ACC112 (cell line): ENCODE data around the gene SLC4A11.

Experiments
- H2AFZ ChIP-seq: fragments of 200-600 bp; sonication (generic); one replicate; pipeline ENCODE4 v1.6.0; 2017; ENCODE audit warnings: antibody characterized with exemption, low read length; ENCODE audit not compliant: unreplicated experiment
- H3K27ac ChIP-seq: fragments of 200-600 bp; sonication (generic); 2 replicates; pipeline ENCODE4 v1.5.1; 2014; ENCODE audit warnings: low read depth, mild to moderate bottlenecking, antibody characterized with exemption, low read length, moderate library complexity
- H3K27me3 ChIP-seq: fragments of 200-600 bp; sonication (generic); 2 replicates; pipeline ENCODE4 v1.6.1; 2014; ENCODE audit warnings: mild to moderate bottlenecking, antibody characterized with exemption, low read length, moderate library complexity, mixed read lengths; ENCODE audit not compliant: insufficient read depth
- H3K36me3 ChIP-seq: fragments of 200-600 bp; sonication (generic); 2 replicates; pipeline ENCODE4 v1.6.1; 2016; ENCODE audit warnings: mild to moderate bottlenecking, antibody characterized with exemption, low read length, moderate library complexity, mixed read lengths; ENCODE audit not compliant: insufficient read depth
- H3K4me1 ChIP-seq: fragments of 200-600 bp; sonication (generic); one replicate; pipeline ENCODE4 v1.6.1; 2016; ENCODE audit warnings: low read length, mixed read lengths; ENCODE audit not compliant: insufficient read depth, unreplicated experiment, control insufficient read depth
- H3K4me3 ChIP-seq: fragments of 200-600 bp; sonication (generic); 2 replicates; pipeline ENCODE4 v1.5.1; 2014; ENCODE audit warnings: mild to moderate bottlenecking, low read depth, low read length
- H3K79me2 ChIP-seq: fragments of 200-600 bp; sonication (generic); one replicate; pipeline ENCODE4 v1.6.0; 2016; ENCODE audit warnings: low read length; ENCODE audit not compliant: control insufficient read depth, unreplicated experiment, insufficient read depth

SLC4A11 gene

GRCh38 chr20:3273371-3273770, 34.4 kb upstream of the SLC4A11 start:
- Histone ChIP-seq H3K79me2 (no peaks in the 10 kb centered on the region), H3K27ac (no peak overlapping the region), H3K4me3 (no peak overlapping the region), H2AFZ (no peak overlapping the region), H3K4me1 (peaks cover 2% of the 10 kb centered on the region), H3K27me3 (no peaks in the 10 kb centered on the region), H3K36me3 (0 out of 2 replicates have a peak, but pooled peaks cover 3% of the 10 kb centered on the region)

GRCh38 chr20:3270051-3270450, 31.1 kb upstream of the SLC4A11 start:
- no peaks in the 10 kb centered on the region for H3K27me3 ChIP-seq
- H3K79me2 ChIP-seq: no peaks in the 10 kb centered on the region
- no peak overlapping the region for H3K4me3 ChIP-seq
- H3K27ac ChIP-seq: no peak overlapping the region
- 0 out of 2 replicates have a peak, but pooled peaks cover 3% of the 10 kb centered on the region for H3K36me3 ChIP-seq
- no peaks in the 10 kb centered on the region for H3K4me1 ChIP-seq
- no peak overlapping the region for H2AFZ ChIP-seq

GRCh38 chr20:3262566-3262965, 23.6 kb upstream of the SLC4A11 start:
- no peak overlapping the region for H2AFZ ChIP-seq

GRCh38 chr20:3258429-3258828, 19.4 kb upstream of the SLC4A11 start:
- H3K27ac ChIP-seq: no peak overlapping the region
- no peak overlapping the region for H3K4me3 ChIP-seq
- H3K4me1 ChIP-seq: no peaks in the 10 kb centered on the region
- no peak overlapping the region for H2AFZ ChIP-seq
- H3K36me3 ChIP-seq: peaks cover 7% of the 10 kb centered on the region
- no peaks in the 10 kb centered on the region for H3K79me2 ChIP-seq
- no peaks in the 10 kb centered on the region for H3K27me3 ChIP-seq

More at GRCh38 chr20:3262566-3262965, 23.6 kb upstream of the SLC4A11 start:
- Histone ChIP-seq H3K4me1 (no peaks in the 10 kb centered on the region), H3K27ac (no peak overlapping the region), H3K4me3 (no peak overlapping the region), H3K36me3 (peaks cover 7% of the 10 kb centered on the region), H3K79me2 (no peaks in the 10 kb centered on the region), H3K27me3 (no peaks in the 10 kb centered on the region)

GRCh38 chr20:3255728-3256127, 16.7 kb upstream of the SLC4A11 start:
- Histone ChIP-seq H3K4me3 (no peak overlapping the region), H2AFZ (no peak overlapping the region), H3K4me1 (no peaks in the 10 kb centered on the region), H3K27ac (no peak overlapping the region), H3K27me3 (no peaks in the 10 kb centered on the region), H3K79me2 (no peaks in the 10 kb centered on the region), H3K36me3 (peaks cover 7% of the 10 kb centered on the region; the same call in 1 of the 2 replicates)

GRCh38 chr20:3251806-3252205, 12.8 kb upstream of the SLC4A11 start:
- H3K27ac ChIP-seq: no peak overlapping the region
- H3K27me3 ChIP-seq: peaks cover 17% of the 10 kb centered on the region; the same call in 1 of the 2 replicates
- H3K79me2 ChIP-seq: no peaks in the 10 kb centered on the region
- no peak overlapping the region for H2AFZ ChIP-seq
- H3K4me1 ChIP-seq: no peaks in the 10 kb centered on the region
- H3K36me3 ChIP-seq: peaks cover 4% of the 10 kb centered on the region; the same call in 1 of the 2 replicates
- H3K4me3 ChIP-seq: no peak overlapping the region

GRCh38 chr20:3250091-3250504, 11.1 kb upstream of the SLC4A11 start:
- H3K36me3 ChIP-seq: peaks cover 4% of the 10 kb centered on the region; the same call in 1 of the 2 replicates
- H3K27ac ChIP-seq: no peak overlapping the region
- H3K4me3 ChIP-seq: no peak overlapping the region
- no peaks in the 10 kb centered on the region for H3K79me2 ChIP-seq
- H3K4me1 ChIP-seq: no peaks in the 10 kb centered on the region
- no peak overlapping the region for H2AFZ ChIP-seq
- peaks cover 17% of the 10 kb centered on the region; the same call in 1 of the 2 replicates for H3K27me3 ChIP-seq

GRCh38 chr20:3248993-3249347, 10.0 kb upstream of the SLC4A11 start:
- H3K27ac ChIP-seq: no peak overlapping the region
- H3K27me3 ChIP-seq: peaks cover 17% of the 10 kb centered on the region; the same call in 1 of the 2 replicates
- no peaks in the 10 kb centered on the region for H3K36me3 ChIP-seq
- H3K79me2 ChIP-seq: no peaks in the 10 kb centered on the region
- no peaks in the 10 kb centered on the region for H3K4me1 ChIP-seq
- H3K4me3 ChIP-seq: peak overlapping the region; percentile 50
- no peak overlapping the region for H2AFZ ChIP-seq

GRCh38 chr20:3248167-3248992, 9.4 kb upstream of the SLC4A11 start:
- Histone ChIP-seq H2AFZ (no peak overlapping the region), H3K36me3 (no peaks in the 10 kb centered on the region), H3K4me3 (peak overlapping the region; percentile 50), H3K27me3 (peaks cover 17% of the 10 kb centered on the region; the same call in 1 of the 2 replicates), H3K79me2 (no peaks in the 10 kb centered on the region), H3K27ac (no peak overlapping the region), H3K4me1 (no peaks in the 10 kb centered on the region)

GRCh38 chr20:3247638-3248037, 8.6 kb upstream of the SLC4A11 start:
- H2AFZ ChIP-seq: no peak overlapping the region
- peaks cover 17% of the 10 kb centered on the region; the same call in 1 of the 2 replicates for H3K27me3 ChIP-seq
- H3K36me3 ChIP-seq: no peaks in the 10 kb centered on the region

GRCh38 chr20:3246682-3247081, 7.7 kb upstream of the SLC4A11 start:
- H3K79me2 ChIP-seq: no peaks in the 10 kb centered on the region
- no peak overlapping the region for H3K4me3 ChIP-seq
- H2AFZ ChIP-seq: no peak overlapping the region
- peaks cover 17% of the 10 kb centered on the region; the same call in 1 of the 2 replicates for H3K27me3 ChIP-seq
- no peaks in the 10 kb centered on the region for H3K4me1 ChIP-seq
- no peaks in the 10 kb centered on the region for H3K36me3 ChIP-seq
- H3K27ac ChIP-seq: no peak overlapping the region

More at GRCh38 chr20:3247638-3248037, 8.6 kb upstream of the SLC4A11 start:
- no peaks in the 10 kb centered on the region for H3K79me2 ChIP-seq
- no peak overlapping the region for H3K27ac ChIP-seq
- H3K4me3 ChIP-seq: no peak overlapping the region
- no peaks in the 10 kb centered on the region for H3K4me1 ChIP-seq
